Left forelimb (tissue), 1 donor: ENCODE data around the gene REXO1.
A peak's percentile ranks its signal among the peaks of the same experiment; 100 is the strongest.
"Not testable (repeated sequence)": the region's sequence is repeated elsewhere in the genome, so short reads cannot be mapped to it uniquely, and the experiment has no call there.

ENCODE experiments used
- DNase-seq: peaks from one replicate; pipeline ENCODE4 v3.0.0-alpha.2; 2018; ENCODE audit warnings: low spot score

The REXO1 gene

GRCh38 chr19:1813192-1814182 lies 34.8 kb downstream of the REXO1 start:
- no peak for DNase-seq

DNA sequence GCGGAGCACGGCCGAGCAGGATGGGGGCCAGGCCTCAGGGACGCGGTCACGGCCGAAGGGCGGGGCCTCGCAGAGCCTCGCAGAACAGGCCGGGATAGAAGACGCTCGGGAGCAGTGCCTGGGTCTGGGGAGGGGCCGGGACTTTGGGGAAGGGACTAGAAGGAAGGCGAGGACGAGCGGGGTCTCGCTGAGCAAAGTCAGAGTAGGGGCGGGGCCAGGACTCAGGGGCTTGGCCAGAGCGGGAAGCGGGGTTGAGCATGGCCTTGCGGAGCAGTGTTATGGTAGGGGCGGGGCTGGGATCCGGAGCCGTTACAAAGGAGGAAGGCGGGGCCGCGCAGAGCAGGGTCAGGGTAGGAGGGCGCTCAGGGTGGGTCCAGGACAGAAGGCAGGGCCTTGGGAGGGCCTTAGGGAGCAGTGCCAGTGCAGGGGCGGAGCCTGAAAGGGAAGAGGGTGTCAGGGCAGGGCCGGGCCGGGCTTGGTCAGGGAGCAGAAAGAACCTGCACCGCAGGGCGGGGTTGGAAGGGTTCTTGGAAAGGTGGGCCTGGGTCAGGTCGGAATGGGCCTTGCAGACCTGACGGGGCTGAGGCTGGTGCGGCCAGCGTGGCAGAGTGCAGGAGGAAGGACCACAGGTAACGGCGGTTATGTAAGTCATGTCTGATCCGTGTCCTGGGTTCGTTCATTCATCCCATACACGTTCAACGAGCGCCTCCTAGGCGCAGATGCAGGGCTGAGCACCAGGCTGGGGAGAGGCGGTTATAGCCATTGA lies 35.7 kb downstream of the REXO1 start:
- DNase-seq = peak; percentile 90

GRCh38 chr19:1811942-1812425 lies 36.3 kb downstream of the REXO1 start, which contains the start of gene ATP8B3:
Gene ATP8B3, minus strand, starts transcription at chr19:1812276. Its CDS starts 540 bp downstream, at chr19:1811736.
- no peak for DNase-seq

GRCh38 chr19:1811472-1811894 lies 36.8 kb downstream of the REXO1 start:
- no peak for DNase-seq

DNA sequence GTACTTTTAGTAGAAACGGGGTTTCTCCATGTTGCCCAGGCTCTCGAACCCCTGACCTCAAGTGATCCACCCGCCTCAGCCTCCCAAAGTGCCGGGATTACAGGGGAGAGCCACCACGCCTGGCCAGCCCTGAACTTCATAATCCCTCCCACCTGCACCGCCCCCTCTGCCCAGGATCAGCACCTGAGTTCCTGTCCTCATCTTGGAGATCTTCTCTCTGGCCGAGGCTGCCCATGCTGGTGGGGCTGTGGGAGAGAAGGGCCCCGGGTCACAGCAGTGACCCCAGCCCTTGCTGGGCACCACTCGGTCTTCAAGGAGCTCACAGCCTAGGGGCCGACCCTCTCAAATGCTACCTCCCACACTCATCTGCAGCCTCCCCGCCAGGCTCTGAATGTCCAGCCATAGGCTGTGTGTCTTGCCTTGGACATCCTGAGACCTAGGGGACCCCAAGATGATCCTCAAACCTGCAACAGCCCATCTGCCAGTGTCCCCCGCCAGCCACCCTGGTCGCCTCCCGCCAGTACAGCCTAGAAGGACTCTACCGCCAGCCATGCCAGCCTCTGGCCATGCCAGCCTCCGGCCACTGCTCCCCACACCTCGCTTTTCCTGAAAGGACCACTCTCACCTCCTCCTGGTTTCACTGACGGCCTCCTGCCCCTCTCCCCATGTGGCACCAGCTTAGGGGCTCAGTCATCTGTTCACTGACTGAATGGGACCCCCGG lies 37.7 kb downstream of the REXO1 start:
- DNase-seq = no peak

GRCh38 chr19:1809678-1810077 lies 38.6 kb downstream of the REXO1 start:
- DNase-seq = no peak

DNA sequence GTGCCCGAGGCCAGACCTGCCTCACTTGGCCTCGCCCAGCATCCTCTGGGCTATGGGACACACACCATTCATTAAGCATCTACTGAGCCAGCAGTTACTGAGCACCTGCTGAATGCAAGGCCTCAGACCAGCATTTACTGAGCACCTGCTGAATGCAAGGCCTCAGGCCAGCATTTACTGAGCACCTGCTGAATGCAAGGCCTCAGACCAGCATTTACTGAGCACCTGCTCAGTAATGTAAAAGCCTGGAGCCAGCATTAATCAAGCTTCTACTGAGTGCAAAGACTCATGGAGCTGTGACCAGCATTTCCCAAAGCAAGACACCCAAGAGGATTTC lies 39.9 kb downstream of the REXO1 start:
- DNase-seq = no peak

GRCh38 chr19:1807695-1808394 lies 40.4 kb downstream of the REXO1 start:
- DNase-seq = no peak

DNA sequence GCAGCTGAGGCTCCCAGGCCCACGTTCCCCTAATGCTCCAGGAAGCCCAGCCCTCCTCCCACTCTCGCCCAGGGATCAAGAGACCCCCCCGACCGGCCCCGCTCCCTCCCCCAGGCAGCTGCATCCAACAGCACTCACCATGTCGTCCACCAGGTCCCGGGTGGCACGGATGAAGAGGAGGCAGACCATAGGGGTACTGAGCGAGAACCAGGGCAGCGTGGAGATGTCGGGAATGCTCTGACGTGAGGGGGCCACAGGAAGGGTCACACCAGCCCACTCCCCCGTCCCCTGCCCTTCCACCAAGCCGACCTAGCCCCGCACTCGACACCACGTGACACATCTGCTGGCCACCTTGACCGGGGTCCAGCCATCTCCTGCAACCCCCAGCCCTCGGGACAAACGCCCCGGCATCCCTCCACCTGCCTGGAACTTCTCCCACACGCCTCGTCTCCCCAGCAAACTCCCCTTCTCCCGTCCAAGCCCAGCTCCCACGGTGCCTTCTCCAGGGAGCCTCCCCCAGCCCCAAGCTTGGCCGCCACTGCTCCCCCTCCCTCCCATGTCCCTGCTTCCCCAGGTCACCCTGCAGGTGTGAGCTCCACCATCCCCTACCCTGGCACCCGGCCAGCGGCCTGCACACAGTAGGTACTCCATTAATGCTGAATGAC lies 41.1 kb downstream of the REXO1 start:
- no peak for DNase-seq

- DNase-seq = no peak
Measured at GRCh38 chr19:1806184-1807029, 41.9 kb downstream of the REXO1 start.

DNA sequence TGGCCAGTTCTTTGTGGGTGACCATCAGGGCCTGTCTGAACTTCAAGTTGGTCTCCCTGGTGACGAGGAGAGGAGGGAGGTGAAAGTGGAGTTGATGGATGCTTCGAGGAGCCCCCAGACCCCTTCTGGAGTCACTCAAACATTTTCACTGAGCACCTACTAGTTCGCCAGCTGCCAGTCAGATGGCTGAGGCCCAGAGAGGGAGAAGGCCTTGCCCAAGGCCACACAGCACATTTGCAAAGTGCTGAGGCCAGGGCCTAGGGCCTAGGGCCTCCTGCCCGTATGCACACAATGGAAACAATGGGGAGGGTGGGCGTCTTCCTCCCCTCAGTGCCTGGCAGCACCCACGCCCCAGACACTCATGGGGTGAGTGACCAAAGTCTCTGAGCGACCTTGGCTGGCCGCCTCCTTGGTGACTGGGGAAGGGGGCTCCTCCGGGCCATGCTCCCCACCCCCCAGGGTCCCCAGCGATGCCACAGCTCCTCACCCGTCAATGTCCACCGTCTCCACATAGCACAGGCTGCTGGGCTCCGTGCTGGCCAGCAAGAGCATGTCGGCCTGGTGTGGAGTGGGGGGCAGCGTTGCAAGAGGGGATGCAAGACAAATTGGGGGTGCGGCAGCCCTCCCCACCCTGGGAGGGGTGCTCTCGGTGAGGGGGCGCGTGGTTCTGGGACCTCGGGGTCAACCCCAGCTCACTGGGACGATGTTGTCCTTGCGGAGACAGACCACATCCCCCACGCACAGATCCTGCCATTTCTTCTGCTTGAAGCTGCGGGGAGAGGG lies 42.7 kb downstream of the REXO1 start:
- no peak for DNase-seq

- DNase-seq = no peak
Measured at GRCh38 chr19:1804858-1805257, 43.4 kb downstream of the REXO1 start.

- DNase-seq = no peak
Measured at GRCh38 chr19:1799695-1800342, 48.5 kb downstream of the REXO1 start.

GRCh38 chr19:1797313-1797712 lies 51.0 kb downstream of the REXO1 start:
- DNase-seq = not testable (repeated sequence)

- DNase-seq = no peak
Measured at GRCh38 chr19:1796395-1797142, 51.7 kb downstream of the REXO1 start.

DNA sequence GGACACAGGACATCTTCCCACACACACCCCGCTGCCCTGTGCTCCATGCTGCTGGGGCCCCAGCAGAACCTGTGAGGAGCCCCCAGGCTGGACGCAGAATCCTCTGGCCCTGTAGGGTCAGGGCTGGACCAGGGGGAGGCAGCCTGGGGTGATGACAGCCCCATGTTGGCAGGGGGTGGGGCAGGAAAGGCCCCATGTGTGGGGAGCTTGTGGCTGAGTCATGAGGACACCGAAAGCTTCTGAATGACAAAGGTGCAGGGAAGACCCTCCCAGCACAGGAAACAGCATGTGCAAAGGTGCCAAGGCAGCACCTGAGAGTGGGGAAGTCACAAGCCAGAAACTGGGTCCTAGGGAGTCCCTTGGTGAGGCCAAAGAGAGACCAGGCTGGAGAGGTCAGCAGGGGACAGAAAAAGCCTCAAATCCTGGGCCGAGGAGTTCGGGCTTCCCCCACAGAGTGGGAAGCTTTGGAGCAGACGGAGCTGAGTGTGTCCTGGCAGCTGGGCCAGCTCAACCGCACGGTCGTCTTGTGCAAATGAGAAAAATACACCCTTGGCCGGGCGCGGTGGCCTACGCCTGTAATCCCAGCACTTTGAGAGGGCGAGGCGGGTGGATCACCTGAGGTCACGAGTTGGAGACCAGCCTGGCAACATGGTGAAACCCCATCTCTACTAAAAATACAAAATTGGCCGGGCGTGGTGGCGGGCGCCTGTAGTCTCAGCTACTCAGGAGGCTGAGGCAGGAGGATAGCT lies 53.7 kb downstream of the REXO1 start:
- DNase-seq = no peak

- DNase-seq = no peak
Measured at GRCh38 chr19:1791879-1792278, 56.4 kb downstream of the REXO1 start.
